HG03520 (cell line): ENCODE measurements around the gene HTR6.

Source experiments
- ATAC-seq: cut with Tn5 transposase; IDR thresholded peaks from one replicate; pipeline ENCODE4 v1.9.1; 2021; ENCODE audit warnings: mild to moderate bottlenecking, moderate library complexity; ENCODE audit not compliant: unreplicated experiment

Gene HTR6

DNA sequence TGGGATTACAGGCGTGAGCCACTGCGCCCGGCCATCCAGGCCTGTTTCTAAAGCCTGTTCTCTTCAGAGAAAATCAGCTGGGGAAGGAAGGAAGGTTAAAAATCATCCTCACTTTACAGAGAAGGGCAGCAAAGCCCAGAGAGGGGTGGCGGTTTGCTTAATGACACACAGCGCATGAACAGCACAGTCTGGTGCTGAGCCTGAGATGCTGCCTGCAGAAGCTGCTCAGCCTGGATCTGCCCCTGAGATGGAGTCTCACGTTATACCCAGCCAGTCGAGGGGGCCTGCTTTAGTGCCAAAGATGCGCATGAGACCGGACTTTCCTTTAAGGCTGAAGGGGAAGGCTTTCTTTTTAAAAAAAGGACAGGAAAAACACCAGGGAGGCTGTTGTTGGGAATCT lies 21.3 kb downstream of the HTR6 start:
- ATAC-seq = no peak

DNA sequence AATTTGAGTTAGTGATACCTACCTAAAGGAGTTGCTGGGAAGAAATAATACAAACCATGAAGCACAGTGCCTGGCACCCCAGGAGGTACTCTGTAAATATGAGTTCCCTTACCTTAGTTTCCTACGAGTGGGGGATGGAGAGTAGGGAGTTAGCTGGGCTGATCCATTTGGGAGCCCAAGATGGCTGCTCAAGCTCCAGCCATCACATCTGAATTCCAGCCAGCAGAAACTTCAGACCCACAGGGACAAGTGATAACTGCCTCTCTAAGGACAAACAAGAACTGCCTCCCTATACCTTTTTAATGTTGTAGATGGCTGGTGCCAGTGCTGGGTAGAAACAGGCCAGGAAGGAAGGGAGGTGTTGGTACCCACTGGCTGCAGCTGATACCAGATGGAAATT lies 22.7 kb downstream of the HTR6 start:
- ATAC-seq = no peak

DNA sequence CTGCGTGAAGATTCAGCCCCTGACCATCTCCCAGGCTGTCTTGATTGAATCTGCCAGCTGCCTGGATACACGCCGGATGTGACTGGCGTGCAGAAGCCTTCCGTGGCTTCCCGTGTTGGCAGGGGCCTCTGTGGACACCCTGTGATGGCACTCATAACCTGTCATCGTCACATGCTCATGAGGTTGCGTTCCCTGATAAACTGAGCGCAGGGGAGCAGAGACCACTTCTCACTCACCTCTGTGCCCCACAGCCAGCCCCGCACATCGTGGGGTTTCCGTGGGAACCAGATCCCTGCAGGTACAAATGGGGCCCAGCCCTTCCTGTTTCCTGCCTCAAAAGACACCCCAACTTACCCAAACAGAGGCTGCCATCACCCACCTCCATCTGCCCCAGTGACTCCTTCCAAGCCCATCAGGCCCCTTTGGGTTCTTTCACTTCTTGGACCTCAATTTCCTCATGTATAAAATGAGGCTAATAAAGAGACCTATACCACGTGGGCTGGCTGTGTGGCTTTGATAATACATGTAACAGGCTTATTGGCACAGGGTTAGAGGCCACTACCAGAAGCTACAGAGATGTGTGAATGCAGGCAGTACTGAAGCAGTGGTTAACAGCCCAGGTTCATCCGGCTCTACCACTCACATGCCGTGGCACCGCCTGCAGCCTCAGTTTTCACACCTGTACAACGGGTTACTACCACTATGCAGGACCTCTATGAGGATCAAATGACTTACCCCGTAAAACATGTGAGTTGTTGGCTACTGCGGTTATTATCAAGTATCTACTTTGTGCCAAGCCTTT lies 23.6 kb downstream of the HTR6 start:
- no peak for ATAC-seq

DNA sequence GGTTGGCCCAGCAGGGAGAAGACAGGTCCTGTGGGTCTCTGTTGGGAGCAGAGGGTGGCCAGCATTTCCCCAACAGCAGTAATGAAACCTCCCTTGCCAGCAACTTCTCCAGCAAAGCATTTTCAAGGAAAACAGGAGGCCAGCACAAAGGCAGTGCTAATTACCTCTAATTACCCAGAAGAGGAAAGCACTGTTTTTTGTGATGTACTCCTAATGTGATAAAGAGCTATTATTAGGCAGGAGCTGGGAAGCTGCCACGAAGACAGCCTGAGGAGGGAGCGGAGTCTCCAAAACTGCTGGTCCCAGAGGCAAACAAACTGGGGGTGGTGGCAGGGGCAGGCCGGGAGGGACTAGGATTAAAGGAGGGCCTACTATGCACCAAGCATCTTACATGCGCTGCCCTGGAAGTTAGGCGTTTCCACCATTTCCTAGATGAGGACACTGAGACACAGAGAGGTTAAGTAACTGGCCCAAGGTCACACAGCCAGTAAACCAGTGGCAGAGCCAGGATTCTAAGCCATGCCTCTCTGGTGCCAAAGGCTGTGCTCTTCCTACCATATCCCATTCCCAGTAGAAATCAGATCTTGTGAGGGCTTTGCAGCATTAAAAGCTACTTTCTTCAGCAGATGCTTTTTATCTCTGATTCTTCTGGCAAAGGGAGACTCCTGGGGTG lies 24.5 kb downstream of the HTR6 start:
- ATAC-seq = no peak

DNA sequence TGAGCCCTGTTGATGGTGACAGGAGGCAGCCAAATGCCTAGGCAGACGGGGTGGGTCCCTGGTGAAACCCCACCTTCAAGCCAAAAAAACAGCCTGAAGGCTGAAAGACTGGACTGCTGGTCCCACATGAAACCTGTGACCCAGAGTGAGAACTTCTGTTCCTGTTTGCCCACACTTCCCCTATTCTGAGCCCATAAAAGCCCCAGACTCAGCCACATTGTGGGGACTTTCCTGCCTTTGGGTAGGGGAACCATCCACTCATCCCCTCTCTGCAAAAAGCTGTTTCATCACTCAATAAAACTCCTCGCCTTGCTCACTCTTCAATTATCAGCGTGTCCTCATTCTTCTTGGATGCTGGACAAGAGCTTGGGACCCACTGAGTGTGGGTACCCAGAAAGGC lies 25.2 kb downstream of the HTR6 start:
- no peak for ATAC-seq

DNA sequence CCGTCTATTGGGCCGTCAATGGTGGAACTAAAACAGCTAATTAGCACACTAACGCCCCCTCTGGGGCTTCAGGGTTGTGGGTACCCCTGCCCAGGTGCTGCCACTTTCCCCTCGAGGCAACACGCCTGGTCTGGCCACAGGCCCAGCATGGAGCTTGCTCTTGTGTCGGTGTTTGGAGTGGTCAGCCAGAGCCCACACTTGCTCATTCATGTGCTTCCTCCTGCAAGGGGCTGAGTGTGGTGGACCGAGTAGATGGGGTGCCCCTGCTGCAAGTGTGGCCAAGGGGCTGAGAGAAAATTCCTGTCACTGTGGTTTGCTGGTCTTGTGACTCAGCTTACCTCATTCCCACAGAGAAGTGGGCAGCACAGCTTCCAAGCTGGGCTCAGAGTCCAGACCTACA lies 25.7 kb downstream of the HTR6 start:
- ATAC-seq = no peak

DNA sequence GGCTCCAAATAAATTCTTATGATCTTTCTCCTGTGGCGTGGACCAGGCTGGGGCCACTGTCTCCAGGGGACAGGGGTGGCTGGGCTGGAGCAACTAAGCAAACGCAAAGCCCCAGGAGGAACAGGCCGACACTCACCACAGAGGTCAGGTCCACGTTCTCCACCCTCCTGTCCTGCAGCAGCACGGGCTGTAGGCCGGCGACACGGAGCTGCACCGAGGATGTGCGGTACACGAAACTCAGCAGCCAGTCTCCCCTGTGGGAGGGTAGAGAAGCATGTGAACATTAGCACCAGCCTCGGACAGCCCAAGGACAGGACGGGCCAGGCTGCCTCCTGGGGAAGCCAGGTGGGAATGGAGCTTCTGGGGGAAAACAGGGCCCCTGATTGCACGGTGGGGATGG lies 29.6 kb downstream of the HTR6 start:
- no peak for ATAC-seq

DNA sequence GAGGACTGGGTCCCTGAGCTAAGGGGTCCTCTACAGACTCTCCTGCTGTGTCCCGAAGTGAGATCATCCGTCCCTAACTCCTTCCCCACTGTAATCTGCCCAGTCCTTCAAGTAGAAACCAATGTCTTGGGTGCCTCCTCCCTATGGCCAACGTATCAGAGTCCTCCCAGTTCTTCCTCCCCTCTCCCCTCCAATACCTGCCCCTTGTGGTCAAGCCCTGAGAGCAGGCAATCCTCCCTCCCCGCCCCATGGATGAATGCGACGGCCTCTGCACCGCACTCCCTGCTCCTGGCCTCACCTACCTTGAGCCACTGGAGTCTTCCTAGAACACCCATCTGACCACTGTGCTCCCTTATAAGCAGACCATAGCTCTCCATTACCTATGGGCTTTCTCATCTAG lies 31.1 kb downstream of the HTR6 start:
- ATAC-seq = no peak

DNA sequence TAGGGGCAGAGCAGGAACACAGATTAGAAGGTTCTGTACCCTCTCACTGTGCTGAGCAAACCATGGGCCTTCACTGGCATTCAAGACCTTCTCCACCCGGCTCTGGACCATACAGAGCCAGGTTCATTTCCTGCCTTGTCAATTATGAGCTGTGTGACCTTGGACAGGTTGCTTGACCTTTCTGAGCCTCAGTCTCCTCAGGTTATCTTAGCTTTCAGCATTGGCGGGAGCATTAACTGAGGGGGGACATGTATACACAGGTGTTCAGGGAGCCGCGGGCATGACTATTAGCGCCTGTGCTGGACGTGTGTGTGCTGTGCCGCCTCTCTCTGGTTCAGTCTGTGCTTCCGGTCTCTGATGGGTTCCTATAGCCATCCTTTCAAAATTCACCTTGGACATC lies 32.1 kb downstream of the HTR6 start:
- ATAC-seq = no peak

DNA sequence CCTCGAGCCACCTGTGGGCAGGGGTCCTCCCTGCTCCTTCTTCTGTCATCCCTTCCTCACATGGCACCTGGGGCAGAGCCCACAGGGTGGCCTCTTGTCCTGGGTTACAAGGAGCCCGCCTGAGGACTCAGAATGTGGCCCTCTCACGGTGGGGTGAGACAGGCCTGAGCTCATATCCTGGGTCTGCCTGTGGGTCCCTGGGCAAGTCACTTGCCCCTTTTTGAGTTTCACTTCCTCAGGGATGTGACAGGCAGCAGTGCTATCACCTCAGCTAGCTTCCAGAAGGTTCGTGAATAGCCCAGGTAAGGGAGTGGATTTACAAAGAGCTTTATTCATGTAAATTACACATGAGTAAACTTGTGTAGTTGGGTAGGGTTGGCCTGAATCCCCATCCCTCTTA lies 33.5 kb downstream of the HTR6 start:
- ATAC-seq = no peak

DNA sequence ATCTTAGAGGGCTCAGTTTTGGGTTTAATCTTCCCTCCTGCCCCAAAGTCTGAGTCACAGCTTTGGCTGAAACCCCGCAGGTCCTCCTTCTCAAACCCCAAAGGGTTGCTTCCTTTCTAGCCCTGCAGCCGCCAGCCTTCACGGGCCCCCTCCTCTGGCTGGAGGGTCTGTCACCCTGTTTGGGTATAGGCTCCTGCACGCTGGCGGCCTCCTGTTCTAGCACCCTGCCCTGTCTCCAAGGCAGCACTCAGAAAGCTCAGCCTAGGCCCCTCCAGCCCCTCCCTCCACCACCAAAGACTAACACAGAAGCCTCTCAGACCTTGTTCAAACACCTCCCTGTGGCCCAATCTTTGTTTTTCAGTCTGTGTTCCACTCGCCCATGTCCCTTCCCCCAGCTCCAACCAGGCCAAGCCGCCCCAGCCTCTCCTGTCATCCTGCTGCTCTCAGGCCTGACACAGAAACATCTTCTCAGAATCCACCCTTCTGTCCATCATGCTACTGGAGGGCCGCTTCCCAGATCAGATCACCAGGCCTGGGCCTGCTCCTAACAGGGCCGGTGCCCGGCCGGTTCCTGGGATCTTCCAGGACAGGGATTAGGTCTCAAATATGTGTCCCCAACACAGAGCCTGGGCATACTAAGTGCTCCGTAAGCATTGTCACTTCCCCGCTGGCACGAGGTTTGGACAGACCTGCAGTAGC lies 35.6 kb downstream of the HTR6 start:
- no peak for ATAC-seq

DNA sequence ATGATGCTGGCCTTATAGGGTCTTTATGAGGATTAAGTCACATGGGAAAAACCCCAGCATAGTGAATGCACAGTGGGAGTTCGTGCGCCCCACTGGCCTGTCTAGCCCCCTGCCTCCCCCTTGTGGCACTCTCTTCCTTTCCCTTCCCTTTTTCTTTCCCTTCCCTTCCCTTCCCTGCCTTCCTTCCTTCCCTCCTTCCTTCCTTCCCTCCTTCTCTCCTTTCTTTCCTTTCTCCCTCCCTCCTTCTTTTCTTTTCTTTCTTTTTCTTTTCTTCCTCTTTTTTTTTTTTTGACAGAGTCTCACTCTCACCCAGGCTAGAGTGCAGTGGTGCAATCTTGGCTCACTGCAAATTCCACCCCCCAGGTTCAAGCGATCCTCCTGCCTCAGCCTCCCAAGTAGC lies 38.6 kb downstream of the HTR6 start:
- no peak for ATAC-seq

DNA sequence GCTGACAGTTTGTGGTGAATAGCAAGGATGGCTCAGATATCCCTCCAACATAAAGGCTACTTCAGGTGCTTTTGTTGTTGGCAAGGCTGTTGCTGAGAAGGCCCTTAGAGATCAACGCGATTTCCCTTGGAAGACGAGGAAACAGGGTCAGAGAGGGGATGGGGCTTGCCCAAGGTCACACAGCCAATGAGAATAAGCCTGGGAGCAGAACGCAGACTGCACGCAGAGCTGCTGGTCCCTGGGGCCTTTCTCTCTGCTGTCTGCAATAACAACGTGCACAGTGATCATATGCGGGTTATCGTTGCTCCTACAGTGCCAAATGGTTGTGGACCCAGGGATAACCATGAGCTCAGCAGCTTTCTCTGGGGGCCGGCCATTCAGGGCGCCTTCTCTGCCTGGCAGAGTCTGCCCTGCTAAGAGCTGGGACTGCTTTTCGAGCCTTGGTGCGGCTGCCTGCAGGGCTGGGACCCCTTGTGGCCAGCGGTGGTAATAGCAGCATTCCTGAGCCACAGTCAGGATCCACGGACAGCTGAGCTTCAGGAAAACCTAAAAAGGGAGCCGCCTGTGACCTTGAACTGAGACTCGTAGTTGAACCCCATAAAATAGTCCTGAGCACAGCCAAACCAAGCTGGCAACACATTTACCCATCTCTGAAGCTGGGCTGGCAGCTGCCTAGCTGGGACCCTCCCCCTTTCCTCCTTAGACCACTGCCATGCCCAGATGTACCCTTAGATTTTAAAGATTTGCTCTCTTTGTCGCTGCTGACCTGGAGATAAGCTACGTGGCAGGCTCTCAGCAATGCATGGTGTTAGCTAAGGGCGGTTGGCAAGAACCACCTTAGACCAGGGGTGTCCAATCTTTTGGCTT lies 39.8 kb downstream of the HTR6 start:
- no peak for ATAC-seq

DNA sequence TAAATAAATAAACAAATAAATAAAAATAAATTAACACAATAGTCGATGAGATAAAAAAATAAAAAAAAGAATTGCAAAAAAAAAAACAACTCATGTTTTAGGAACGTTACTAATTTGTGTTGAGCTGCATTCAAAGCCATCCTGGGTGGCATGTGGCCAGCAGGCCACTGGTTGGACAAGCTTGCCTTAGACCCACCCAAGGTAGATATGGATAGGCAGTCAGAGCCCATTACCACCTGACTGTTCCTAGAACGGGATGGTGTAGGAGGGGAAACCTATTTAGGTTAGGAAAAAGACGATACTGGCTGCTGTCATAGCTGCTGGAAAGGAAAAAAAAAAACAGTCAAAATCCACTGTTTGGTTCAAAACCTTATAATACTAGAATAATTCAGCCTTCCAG lies 40.8 kb downstream of the HTR6 start:
- ATAC-seq = no peak

DNA sequence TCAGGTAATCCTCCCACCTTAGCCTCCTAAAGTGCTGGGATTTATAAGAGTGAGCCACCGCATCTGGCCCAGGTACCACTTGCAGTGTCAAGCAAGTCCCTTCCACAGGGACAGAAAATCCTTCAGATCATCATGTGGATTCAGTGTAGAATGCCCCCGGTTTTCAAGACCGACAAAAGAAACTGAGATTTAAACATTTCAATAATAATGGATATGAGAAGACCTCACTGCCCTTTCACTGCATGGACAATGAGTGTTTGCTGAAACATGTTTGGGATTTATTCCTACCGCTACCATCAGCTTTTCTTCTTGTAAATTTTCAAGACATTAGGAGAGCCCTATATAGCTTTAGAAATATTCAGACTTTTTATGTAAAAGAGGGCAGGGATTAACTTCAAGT lies 41.5 kb downstream of the HTR6 start:
- no peak for ATAC-seq

DNA sequence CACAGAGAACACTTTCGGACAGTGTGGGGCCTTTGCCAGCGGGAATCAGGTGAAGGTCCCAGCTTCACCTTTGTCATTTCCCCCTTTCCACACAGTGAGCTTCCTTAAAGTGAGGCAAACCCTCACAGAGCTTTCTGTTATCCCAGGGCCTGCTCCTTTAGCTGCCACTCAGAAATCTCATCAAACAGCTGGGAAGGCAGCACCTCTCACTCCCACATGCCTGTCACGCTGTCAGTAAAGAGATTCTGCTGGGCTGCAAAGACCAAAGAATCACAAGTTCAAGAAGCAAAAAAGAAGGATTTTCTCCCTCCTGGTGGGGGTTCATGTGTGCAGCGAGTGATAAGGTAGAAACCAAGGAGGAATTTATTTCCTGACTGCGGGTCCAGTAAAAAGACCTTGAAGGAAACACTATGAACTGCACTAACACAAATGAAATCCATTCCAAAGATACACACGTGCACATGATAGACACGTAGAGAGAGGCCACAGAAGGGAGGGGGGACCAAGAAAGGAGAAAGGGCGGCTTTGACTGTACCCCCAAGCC lies 44.0 kb downstream of the HTR6 start:
- ATAC-seq = no peak

DNA sequence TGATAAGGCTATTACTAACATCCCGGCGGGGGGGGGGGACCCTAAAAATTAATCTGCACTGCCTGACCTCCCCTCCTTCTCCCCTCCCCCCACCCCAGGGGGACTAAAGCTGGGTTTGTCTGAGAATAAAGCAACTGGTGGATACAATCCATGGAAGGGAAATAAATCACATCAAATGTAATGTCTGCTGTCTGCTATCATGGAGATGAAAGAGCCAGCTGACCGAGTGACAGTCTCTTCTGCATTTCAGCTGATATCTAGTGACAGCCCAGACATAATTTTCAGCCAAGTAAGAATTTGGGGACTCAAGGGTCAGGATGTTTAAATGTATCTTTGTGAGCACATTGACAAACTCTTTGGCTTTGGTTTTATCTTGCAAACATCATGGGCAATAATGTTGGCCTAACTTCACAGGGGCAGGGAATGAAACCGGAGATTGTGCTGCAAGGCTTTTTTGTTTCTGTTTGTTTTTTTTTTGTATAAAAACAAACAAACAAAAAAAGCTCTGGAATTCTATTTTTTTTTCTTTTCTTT lies 44.7 kb downstream of the HTR6 start:
- no peak for ATAC-seq

DNA sequence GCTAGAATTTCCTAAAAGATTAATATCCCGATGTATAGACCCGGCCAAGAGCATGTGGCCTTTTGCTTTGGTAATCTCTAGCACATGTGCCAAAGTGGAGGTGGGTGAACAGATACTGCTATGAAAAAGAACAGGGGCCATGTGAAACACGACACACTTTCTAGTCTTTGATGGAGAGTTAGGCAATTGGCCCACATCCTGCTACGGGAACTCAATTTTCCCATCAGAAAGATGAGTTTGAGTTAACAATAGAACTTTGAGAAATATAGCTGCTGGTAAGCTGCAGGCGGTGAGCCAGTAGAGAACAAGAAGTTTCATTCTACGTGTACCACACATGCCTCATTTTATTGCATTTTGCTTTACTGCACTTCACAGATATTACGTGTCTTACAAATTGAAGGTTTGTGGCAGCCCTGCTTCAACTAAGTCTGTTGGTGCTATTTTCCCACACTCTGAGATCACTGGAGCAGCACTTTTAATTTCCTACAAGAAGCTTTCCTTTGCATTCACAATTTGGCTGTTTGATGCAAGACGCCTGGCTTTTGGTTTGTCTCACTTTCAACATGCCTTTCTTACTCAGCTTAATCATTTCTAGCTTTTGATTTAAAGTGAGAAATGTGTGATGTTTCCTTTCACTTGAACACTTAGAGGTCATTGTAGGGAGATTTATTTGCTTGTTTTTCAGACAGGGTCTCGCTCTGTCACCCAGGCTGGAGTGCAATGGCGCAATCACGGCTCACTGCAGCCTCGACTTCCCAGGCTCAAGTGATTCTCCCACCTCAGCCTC lies 46.3 kb downstream of the HTR6 start:
- no peak for ATAC-seq

DNA sequence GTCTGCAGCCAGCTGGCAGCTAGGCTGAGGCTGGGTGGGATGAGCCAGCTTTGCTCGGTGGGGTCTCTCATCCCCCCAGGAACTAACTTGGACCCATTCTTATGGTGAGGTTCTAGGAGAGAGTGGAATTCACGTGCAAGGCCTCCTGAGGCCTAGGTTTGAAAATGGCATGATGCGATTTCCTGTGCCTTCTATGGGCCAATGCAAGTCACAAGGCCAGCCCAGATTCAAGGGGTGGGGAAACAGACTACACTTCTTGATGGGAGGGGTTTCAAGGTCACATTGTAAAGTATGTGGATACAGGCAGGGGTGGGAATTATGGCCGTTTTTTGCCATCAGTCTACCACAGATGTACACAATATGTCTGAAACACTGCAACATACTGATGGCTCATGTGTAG lies 48.3 kb downstream of the HTR6 start:
- ATAC-seq = no peak
